HuH-7.5 (cell line): ENCODE data around the gene SCAPER.

Source experiments
- DNase-seq: peaks from one replicate; pipeline ENCODE4 v3.0.0; 2011; ENCODE audit warnings: low spot score

Gene SCAPER

DNA sequence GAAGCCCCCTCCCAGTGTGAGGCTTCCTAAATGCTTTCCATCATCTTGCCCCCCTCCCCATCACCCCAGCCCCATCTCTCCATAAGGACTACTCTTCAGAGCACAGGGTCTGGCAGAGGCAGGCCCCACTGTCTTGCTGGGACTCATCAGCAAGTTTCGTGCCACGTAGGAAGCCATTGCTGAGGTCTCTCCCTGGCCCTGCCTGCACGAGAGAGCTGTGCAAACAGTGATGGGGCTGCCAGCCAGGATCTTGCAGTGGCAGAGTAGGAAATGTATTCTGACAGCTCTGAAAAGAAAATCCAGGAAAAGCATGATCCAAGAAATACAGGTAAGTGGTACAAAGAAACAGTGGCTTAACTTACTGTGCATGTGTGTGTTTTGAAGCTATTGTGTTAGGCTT lies 546.0 kb downstream of the SCAPER start:
- no peak for DNase-seq

DNA sequence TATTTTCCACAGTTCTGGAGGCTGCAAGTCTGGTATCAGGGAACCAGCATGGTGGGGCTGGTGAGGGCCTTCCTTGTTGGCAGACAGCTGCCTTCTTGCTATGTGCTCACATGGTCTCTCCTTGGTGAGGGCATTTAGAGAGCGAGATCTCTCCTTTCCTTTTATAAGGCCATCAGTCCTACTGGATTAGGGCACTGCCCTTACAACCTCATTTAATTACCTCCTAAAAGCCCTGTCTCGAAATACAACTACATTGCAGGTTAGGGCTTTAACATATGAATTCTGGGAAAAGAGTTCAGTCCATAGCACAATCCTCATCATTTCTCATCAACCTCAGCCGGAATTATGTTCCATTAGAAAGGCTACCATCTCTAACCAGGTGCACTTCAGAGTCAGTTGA lies 546.7 kb downstream of the SCAPER start:
- DNase-seq: no peak

DNA sequence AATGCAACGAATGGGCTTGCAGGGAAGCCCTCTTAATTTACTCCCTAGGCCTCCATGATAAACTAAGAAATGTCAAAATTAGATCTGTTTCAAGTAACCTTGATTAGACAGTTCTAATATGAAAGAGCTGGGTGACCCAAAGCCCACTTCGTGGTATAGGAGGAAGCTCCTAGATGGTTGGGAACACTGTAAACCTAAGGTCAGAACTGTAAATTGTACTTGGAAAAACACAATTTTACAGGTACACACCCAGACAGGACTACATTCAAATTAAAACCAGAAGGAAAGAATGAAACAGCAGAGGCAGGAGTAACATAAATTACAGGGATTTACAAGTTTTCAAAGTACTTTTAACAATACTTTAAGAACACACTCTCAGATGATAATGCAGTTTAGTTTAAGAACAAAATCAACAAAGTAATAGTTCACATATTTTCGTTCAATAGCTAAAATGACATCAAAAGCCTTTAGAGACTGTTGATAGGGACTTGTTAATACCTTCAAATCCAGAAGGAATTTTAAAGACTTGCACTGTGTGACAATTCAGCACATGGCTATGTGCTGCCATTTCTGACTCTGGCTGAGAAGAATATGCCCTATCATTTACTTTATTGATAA lies 550.2 kb downstream of the SCAPER start:
- no peak for DNase-seq

DNA sequence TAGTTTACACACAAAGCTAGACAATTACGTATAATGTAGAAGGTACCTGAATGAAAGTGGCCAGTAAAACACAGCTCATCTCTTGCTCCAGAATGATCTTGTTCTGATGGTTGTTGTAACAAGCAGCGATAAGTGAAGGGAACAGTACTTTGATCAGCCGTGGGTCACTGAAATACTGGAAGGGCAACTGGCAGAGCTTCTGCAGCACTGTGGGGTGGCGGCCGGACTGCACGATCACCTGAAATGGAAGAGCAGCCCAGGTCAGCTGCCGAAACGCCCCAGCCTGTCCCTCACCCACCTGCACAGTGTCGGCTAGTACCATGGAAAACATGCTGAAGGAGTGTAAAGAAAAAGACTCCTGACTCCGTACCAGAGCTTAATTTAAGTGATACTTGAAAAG lies 551.2 kb downstream of the SCAPER start:
- DNase-seq: no peak

DNA sequence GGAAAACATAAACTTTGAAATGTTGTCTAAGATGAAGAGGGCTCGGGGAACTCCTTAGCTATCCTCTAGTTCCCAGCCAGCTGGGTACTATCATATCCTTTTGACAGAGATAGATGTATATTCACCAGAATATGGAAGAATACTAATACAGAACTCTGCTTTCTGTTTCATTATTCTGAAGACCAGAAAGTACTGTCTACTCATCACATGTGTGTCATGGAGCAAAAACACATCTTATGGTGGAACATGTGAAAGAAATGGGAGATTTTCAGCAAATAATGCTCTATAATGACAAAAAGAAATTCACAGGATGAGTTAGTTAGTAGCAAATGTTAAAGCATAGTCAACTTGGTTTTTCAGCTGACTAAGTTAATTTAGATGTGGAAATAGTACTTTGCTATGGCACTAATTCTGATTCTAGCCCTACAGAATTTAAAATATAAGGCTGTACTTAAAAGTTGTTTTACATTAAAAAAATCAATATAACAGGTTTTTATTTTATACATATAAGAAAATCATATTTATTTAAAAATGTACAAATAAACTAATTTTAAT lies 552.0 kb downstream of the SCAPER start:
- DNase-seq: no peak

DNA sequence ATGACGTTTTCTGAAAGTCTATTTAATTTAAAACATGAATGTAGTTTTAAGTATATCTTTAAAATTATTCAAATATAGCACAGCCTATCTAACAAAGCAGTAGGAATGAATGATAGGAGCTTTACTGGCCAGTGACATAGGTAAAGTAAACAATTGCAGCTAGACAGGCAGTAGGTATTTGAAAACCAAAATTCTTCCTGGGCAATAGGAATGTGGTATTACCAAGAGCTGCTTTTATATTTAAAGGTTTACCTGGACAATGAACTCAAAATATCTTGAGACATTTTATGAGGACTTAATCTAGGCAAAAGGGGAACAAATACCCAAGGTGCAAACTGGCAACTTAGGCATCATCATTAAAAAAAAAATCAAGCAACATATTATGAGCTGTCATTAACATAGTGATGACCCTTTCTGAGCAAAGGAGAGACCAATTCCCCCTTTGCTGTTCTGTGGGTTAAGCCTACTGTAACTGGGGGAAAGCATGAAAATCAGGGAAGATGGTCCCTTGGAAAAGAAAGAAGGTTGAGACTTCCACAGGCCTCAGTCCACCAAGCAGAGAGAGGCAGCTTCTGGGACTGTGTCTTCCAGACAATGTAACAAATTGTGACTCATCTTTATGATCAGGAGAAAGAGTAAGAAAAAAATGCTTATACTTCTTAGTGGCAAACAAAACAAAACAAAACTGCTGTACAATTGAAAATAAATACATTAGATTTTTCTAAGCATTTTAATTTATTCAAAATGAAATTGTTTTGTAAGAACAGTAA lies 555.7 kb downstream of the SCAPER start:
- no peak for DNase-seq

DNA sequence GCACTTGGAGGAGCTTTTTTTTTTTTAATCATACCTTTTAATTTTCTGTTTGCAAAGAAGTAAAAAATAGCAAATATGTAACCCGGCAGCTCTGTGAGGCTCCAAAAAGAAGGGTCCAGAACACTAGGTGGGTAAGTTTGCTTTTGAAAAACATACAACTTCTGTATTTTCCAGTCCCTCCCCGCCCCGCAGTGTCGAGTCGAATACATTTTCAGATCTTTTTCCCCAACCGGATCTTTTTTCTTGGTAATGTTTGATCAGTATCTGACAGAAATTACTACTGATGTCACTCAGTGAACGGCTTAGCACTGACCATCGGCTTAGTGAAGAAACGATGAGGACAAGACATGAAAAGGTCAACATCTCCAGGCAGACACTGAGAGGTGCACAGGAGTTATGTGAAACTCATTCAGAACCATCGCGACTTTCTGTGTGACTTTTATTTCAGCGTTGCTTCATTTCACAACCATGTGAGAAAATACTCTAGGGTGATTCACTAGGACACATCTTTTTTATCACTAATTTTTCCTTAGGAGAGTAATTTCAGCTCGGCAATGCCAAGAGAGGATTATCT lies 557.6 kb downstream of the SCAPER start:
- no peak for DNase-seq

DNA sequence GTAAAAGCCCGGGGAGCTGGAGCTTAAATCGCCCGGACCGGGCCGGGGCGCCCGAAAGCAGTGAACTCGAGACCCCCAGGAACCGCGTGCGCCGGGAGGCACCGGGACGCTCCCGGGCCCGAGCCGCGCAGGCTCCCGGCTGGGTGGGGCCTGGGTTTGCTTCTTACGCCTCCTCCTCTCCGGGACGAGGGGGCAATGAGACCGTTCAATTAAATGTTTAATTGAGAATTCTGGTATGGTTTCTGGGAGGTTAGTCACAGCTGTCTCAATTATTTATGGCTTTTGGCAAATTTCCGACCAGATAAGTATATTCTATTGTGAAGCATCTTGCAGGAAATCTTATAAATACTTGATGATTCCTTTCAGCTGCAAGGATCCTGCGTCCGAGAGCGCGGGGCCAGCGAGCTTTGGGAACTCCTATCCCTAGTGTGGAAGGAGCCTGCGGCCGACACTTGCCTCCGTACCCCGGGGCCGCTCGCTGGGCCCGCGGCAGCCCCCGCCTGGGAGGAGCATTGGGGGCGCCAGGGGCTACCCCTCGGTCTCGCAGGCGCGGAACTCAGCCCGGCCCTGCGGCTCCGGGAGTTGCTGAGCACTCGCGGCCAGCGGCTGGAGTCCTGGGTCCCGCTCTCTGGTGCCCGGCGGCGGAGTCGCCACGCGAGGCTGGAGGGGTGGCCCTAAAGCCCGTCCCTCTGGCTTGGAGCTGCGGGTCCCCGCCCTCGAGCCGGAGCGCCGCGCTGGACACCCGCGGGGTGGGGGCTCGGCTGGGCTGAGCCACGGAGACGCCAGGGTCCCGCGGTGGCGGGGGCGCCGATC lies 558.3 kb downstream of the SCAPER start:
- DNase-seq: no peak

DNA sequence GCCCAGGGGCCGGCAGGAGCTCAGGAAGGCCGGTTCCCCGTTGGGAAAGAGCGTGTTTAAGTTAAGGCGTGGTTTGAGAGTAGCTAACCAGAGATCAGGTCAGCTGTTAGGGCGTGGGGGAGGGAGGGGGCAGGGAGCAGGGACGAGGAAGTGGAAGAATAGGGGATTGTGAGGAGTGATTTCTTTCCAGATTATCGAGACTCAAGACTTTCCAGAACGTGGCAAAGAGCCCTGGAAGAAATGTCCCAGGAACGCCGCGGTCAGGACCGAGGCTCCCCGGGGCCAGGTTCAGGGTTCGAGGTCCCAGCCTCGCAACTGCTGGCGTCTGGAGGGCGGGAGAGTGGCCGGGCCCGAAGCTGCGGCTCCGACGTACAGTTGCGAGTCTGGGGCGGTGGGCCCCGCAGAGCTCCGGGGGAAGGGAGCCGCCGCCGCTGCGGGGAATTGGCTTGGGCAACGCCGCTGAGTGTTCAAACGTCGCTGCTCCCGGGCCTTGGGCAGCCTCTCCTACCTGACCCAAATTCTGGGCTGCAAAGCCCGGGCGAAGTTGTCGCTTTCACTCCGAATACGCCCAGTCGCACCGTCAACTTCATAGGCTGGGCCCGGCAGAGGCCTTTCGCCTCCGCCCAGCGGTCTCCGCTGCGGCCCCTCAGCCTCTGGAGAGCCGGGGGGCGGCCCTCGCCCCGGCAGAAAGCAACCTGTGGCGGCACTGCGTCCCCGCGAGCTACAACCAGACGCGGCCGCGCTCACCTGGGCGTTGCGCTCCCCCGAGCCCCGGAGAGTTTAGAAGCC lies 559.1 kb downstream of the SCAPER start:
- DNase-seq: peak; percentile 93

DNA sequence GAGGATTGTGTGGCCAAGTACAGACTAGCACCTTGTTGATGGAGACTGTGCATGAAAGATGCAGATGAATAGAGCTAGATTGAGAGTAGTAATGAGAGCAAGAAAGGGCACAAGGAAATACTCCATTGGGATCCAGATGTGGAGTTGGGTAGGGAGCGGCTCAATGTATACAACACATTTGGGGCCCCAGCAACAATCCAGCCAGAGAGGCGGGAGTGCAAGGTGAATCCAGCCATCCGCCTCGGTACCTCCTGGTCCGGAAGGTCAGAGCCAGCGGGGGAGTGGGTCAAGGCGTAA lies 559.6 kb downstream of the SCAPER start:
- no peak for DNase-seq

DNA sequence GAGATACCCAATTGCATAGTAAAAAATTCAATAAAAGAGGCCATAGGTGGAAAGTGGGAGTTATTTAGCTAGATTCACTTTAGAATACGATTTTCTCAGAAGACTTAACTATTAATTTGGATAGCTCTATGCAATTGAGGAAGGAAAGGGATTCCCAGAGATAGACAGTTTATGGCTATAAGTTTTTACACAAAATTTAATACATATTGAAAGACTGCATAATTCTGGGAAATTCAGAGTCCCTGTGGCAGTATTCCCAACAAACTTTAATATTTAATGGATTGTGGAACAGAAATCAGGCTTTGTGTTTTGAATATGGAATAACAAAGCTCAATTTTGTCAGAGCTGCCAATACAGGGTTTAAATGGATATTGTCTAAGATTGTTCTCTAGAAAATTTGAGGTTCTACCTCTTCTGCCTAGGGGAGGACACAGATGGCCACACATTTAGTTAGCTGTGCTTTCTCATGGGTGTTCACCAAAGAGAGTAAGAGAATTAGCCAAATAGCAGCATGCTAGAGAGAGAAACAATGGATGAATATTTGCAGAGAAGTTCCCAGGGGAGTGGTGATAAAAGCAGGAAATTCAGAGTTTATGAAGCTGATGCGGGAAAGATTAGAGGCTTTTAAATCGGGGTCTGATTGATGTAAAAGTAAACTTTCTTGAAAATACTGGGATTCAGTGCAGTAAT lies 560.1 kb downstream of the SCAPER start:
- DNase-seq: no peak

DNA sequence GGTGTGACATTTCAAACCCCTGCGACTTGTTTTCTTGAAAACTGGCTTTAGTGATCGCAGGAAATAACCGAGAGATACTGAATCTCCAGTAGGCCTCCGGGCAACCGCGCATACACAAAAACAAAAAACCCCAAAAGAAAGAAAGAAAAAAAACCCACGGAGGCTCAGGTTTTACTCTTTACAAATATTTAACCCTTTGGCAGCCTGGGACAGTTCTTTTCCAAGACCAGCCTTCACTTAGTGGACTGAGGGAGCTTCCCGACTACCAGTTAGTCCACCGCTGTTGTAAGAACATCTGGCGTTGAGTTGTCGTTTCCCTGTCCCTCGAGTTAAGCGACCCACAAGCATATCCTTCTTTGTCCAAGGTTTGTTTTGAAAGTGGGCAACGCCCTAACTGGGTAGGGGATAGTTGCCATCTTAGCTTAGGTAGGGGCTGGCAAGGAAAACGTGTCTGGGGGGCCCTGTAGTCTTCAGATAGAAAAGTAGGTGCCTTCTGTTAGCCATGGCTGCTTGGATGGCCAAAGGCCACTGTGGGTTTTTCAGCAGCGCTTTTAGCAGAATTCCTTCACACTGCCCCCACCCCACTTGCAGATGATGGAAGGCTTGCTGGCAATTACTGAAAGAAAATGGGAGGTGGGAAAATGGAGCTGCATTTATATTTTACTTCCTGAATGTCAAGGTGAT lies 561.7 kb downstream of the SCAPER start:
- DNase-seq: peak; percentile 36

DNA sequence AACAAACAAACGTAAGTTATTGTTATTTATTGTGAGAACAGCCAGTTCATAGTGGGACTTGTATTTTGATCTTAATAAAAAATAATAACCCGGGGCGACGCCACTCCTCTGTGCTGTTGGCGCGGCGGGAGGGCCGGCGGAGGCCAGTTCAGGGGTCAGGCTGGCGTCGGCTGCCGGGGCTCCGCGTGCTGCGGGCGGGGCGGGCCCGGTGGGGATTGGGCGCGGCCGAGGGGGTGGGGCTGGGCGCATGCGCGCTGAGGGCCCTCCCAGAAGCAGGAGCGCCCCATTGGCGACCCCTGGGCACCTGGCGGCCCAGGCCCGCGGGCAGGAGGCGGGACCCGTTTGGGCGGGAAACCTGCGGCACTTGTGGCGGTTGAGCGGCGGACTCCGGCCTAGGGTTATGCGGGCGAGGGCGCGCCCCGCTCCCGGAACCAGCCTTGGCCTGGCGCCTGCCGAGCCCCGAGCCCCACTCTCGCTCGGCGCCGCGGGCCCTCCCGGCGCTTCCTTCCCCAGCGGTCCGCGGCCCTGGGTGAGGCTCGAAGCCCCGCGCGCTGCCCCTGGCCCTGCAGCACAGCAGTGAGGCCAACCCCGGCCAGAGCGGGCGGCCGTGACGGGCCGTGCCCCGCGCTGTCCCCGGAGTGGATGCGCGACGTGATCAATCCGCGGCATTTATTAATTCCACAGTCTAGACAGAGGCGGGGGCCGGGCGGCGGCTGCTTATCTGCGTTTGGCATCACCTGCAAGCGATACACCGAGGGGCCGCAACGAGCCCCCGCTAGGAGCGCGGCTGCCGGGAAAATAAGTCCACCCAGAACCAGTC lies 562.5 kb downstream of the SCAPER start:
- peak; percentile 22 for DNase-seq

DNA sequence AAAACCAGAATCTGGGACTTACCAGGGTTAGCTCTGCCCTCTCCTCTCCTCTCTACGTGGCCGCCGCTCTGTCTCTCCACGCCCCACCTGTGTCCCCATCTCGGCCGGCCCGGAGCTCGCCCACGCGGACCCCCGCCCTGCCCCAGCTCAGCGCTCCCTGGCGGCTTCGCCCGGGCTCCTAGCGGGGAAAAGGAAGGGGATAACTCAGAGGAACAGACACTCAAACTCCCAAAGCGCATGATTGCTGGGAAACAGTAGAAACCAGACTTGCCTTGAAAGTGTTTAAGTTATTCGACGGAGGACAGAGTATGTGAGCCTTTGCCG lies 563.1 kb downstream of the SCAPER start:
- DNase-seq: no peak

DNA sequence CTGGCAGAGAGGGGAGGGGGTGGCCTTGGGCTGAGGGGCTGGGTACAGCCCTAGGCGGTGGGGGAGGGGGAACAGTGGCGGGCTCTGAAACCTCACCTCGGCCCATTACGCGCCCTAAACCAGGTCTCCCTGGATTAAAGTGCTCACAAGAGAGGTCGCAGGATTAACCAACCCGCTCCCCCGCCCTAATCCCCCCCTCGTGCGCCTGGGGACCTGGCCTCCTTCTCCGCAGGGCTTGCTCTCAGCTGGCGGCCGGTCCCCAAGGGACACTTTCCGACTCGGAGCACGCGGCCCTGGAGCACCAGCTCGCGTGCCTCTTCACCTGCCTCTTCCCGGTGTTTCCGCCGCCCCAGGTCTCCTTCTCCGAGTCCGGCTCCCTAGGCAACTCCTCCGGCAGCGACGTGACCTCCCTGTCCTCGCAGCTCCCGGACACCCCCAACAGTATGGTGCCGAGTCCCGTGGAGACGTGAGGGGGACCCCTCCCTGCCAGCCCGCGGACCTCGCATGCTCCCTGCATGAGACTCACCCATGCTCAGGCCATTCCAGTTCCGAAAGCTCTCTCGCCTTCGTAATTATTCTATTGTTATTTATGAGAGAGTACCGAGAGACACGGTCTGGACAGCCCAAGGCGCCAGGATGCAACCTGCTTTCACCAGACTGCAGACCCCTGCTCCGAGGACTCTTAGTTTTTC lies 563.6 kb downstream of the SCAPER start:
- DNase-seq: peak; percentile 27

DNA sequence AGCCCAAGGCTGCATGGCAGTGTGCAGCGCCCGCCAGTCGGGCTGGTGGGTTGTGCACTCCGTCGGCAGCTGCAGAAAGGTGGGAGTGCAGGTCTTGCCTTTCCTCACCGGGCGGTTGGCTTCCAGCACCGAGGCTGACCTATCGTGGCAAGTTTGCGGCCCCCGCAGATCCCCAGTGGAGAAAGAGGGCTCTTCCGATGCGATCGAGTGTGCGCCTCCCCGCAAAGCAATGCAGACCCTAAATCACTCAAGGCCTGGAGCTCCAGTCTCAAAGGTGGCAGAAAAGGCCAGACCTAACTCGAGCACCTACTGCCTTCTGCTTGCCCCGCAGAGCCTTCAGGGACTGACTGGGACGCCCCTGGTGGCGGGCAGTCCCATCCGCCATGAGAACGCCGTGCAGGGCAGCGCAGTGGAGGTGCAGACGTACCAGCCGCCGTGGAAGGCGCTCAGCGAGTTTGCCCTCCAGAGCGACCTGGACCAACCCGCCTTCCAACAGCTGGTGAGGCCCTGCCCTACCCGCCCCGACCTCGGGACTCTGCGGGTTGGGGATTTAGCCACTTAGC lies 564.3 kb downstream of the SCAPER start:
- DNase-seq: peak; percentile 37

DNA sequence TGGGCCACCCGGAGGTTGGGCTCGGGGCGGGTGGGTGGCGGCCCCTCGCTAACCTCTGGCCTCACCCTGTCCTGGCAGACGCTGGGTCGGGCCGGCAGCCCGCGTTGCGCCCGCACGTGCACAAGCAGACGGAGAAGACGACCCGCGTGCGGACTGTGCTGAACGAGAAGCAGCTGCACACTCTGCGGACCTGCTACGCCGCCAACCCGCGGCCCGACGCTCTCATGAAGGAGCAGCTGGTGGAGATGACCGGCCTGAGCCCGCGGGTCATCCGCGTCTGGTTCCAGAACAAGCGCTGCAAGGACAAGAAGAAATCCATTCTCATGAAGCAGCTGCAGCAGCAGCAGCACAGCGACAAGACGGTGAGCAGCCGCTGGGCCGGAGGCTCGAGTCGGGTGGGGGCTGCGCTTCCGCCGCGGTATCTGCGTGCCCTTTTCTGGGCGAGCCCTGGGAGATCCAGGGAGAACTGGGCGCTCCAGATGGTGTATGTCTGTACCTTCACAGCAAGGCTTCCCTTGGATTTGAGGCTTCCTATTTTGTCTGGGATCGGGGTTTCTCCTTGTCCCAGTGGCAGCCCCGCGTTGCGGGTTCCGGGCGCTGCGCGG lies 564.8 kb downstream of the SCAPER start:
- peak; percentile 45 for DNase-seq
